Endothelial cell of umbilical vein (primary cell): ENCODE data around the gene ADGRB2. TPM values are rescaled to one million over a fixed set of nuclear protein-coding genes. Genes with fewer than 3 reads are reported as not detected.

Source experiments
- BruUV-seq: library from RNA; stranded (reverse); fragments of 400-500 nt; replicated peaks from 2 replicates; lab custom pipeline; 2021; lab: Mats Ljungman, UMichigan
- CTCF ChIA-PET: fragments of 300-600, 350-600 bp; sonication (Branson Sonifier 250); formaldehyde crosslinking; loops from one replicate; lab custom pipeline; 2021; ENCODE audit warnings: antibody characterized with exemption, inconsistent platforms; lab: Charles Lee
- POLR2A ChIA-PET: fragments of 300-600, 350-600 bp; sonication (Branson Sonifier 250); formaldehyde crosslinking; loops from one replicate; lab custom pipeline; 2021; ENCODE audit warnings: antibody characterized with exemption, inconsistent platforms; lab: Charles Lee
- DNase-seq: peaks from one replicate; pipeline ENCODE4 v3.0.0-alpha.2; 2011; ENCODE audit warnings: low read depth, low spot score
- FAIRE-seq: peaks from 2 replicates; lab custom pipeline; 2011; peaks lifted over from hg19 to GRCh38; lab: Jason Lieb, UNC
- H2AFZ ChIP-seq: 2 replicates; pipeline ENCODE4 v1.6.0; 2012; ENCODE audit warnings: low read depth, low read length, control low read depth, inconsistent platforms
- H3K27ac ChIP-seq: 2 replicates; pipeline ENCODE4 v1.5.1; 2011; ENCODE audit warnings: low read depth, mild to moderate bottlenecking, control low read depth, low read length, moderate library complexity; ENCODE audit not compliant: insufficient read depth
- H3K27me3 ChIP-seq, 2 experiments: 2 replicates each; pipeline versions ENCODE4 v1.6.0 to v1.6.1; 2011; ENCODE audit warnings: low read length in 2 of 2, mixed read lengths in 1 of 2; ENCODE audit not compliant: control insufficient read depth in 2 of 2, insufficient read depth in 2 of 2
- H3K36me3 ChIP-seq, 2 experiments: 2 replicates in 1 of 2; 3 replicates in 1 of 2; pipeline ENCODE4 v1.5.1; 2011; ENCODE audit warnings: low read length in 2 of 2, mild to moderate bottlenecking in 1 of 2, moderate library complexity in 1 of 2; ENCODE audit not compliant: control insufficient read depth in 2 of 2, insufficient read depth in 2 of 2; ENCODE audit errors: extremely low read depth in 1 of 2
- H3K4me1 ChIP-seq: 3 replicates; pipeline ENCODE4 v1.5.1; 2011; ENCODE audit warnings: mild to moderate bottlenecking, low read length; ENCODE audit not compliant: control insufficient read depth, insufficient read depth; ENCODE audit errors: extremely low read depth
- H3K4me2 ChIP-seq: 2 replicates; pipeline ENCODE4 v1.6.1; 2011; ENCODE audit warnings: low read length, control low read depth, mixed read lengths; ENCODE audit not compliant: insufficient read depth
- H3K4me3 ChIP-seq, 3 experiments: fragments of 200-600 bp in 1 of 3; sonication (generic), shearing (Covaris generic) in 1 of 3; replicated peaks in 1 of 3; 2 replicates each; pipeline ENCODE4 v1.5.1; 2011 to 2016; ENCODE audit warnings: control low read depth in 3 of 3, low read length in 3 of 3, mild to moderate bottlenecking in 2 of 3, inconsistent platforms in 1 of 3, low read depth in 1 of 3, moderate library complexity in 1 of 3; ENCODE audit not compliant: insufficient read depth in 1 of 3
- H3K79me2 ChIP-seq: 2 replicates; pipeline ENCODE4 v1.6.0; 2012; ENCODE audit warnings: low read length, inconsistent platforms; ENCODE audit not compliant: control insufficient read depth, insufficient read depth
- H3K9ac ChIP-seq: replicated peaks from 2 replicates; pipeline ENCODE3; 2011; ENCODE audit warnings: low read length, control low read depth; ENCODE audit not compliant: insufficient read depth; ENCODE audit errors: extremely low read depth
- H3K9me1 ChIP-seq: replicated peaks from 3 replicates; pipeline ENCODE4 v1.6.0; 2011; ENCODE audit warnings: mild to moderate bottlenecking, low read length; ENCODE audit not compliant: control insufficient read depth, insufficient read depth; ENCODE audit errors: extremely low read depth
- H3K9me3 ChIP-seq: replicated peaks from 2 replicates; pipeline ENCODE4 v1.5.1; 2012; ENCODE audit warnings: low read length, inconsistent platforms; ENCODE audit not compliant: control insufficient read depth, insufficient read depth
- H4K20me1 ChIP-seq: replicated peaks from 2 replicates; pipeline ENCODE3; 2011; ENCODE audit warnings: mild to moderate bottlenecking, low read length; ENCODE audit not compliant: control insufficient read depth, insufficient read depth; ENCODE audit errors: extremely low read depth
- EZH2 ChIP-seq: IDR thresholded peaks from 2 replicates; pipeline ENCODE4 v1.6.1; 2012; ENCODE audit warnings: borderline replicate concordance, low read depth, mild to moderate bottlenecking, moderate library complexity, low read length, inconsistent platforms; ENCODE audit not compliant: severe bottlenecking
- JUN ChIP-seq: IDR thresholded peaks from 2 replicates; pipeline ENCODE4 v1.6.1; 2011; ENCODE audit warnings: borderline replicate concordance, low read depth; ENCODE audit not compliant: insufficient read length, insufficient read depth
- MYC ChIP-seq: IDR thresholded peaks from one replicate; pipeline ENCODE4 v1.6.1; 2011; ENCODE audit warnings: mild to moderate bottlenecking, low read depth, low read length
- dilution Hi-C: fragments of 300-500 bp; cut with MboI; formaldehyde crosslinking; loops from one replicate; pipeline ENCODE4 v1.15.0; 2019; ENCODE audit warnings: low sequenced_read_pairs; ENCODE audit not compliant: extremely low pct_ligation_motif_present
- intact Hi-C: fragments of 100-400 bp; cut with micrococcal nuclease; formaldehyde crosslinking; loops from one replicate; pipeline ENCODE4 v1.10.0; 2022
- polyA plus RNA-seq, 4 experiments: library from polyadenylated mRNA; depleted of rRNA in 3 of 4; stranded (reverse) in 3 of 4; unstranded in 1 of 4; fragments of >200 nt; gene quantifications; 2 replicates each; pipeline versions ENCODE4 v1.2.1 to v1.2.3, GENCODE V29; 2011 to 2012; ENCODE audit warnings: missing spikeins in 1 of 4
- total RNA-seq: library from RNA; stranded (reverse); gene quantifications from 2 replicates; pipeline ENCODE4 v1.2.3, GENCODE V29; 2021

ADGRB2 gene
- total and polyA plus RNA-seq, 2 donors (not counting 3 experiments of a cell fraction or from before 2014, with no cell fraction given), result 1.3 to 1.5 TPM

DNA sequence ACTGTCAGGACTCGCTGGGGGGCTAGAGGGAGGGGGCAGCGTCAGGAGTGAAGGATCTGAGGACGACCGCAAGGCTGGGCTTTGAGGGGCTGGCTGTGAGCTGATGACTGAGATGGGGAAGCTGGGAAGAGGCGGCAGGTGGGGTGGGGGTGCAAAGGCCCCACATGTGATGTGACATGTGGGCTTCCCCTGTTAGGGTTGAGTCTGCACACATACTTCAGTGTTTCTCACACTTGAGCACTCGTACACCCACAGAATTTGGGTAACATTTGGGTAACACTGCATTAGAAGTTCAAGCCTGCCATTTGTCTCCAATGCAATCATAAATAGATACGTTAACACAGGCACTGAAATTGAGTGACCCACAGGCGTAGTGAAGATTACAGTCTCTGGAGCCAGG lies 76.5 kb downstream of the ADGRB2 start:
- ChIA-PET CTCF (no interaction called here), POLR2A (no interaction called here)
- Histone ChIP-seq H4K20me1 (no peaks in the 10 kb centered on the region), H3K4me1 (peaks cover 13% of the 10 kb centered on the region), H3K27ac (no peak overlapping the region), H3K9me1 (no peaks in the 10 kb centered on the region), H3K36me3 (no peaks in the 10 kb centered on the region), H2AFZ (no peak overlapping the region), H3K9me3 (no peaks in the 10 kb centered on the region), H3K4me3 (no peak overlapping the region), H3K4me2 (no peak overlapping the region), H3K9ac (no peak overlapping the region), H3K27me3 (no peaks in the 10 kb centered on the region), H3K79me2 (no peaks in the 10 kb centered on the region)
- dilution Hi-C loops (no loop called here), intact Hi-C loops (loop anchor here (2.0 kb wide), 1 partner anchor 17 kb away; no protein-coding TSS in a partner anchor)
- TF ChIP-seq EZH2, result no peak
- no TSS peak for BruUV-seq
- no peak for DNase-seq
- no peak for FAIRE-seq

DNA sequence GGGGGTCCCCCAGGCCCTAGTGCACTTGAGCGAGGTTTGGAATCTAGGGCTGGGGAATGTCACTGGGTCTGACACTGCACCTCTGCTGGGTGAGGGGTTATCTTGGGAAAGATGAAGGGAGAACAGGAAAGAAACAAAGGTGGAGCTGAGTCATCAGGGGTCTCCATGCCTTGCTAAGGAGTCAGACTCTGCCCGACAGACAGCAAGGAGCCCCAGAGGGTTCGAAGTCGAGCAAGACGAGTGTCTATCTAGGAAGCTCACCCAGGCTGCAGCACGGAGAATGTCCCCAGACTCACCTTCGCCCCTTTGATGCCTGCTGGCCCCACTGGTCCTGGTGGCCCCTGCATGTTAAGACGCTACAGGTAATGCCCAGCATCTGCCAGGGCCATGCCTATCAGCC lies 78.3 kb downstream of the ADGRB2 start:
- Histone ChIP-seq H2AFZ (no peak overlapping the region), H3K4me1 (peaks cover 23% of the 10 kb centered on the region), H3K79me2 (no peaks in the 10 kb centered on the region), H4K20me1 (no peaks in the 10 kb centered on the region), H3K36me3 (no peaks in the 10 kb centered on the region), H3K4me3 (no peak overlapping the region), H3K27me3 (no peaks in the 10 kb centered on the region), H3K4me2 (no peak overlapping the region), H3K27ac (no peak overlapping the region), H3K9ac (no peak overlapping the region), H3K9me1 (no peaks in the 10 kb centered on the region), H3K9me3 (no peaks in the 10 kb centered on the region)
- dilution Hi-C loops, result no loop called here
- no TSS peak for BruUV-seq
- FAIRE-seq (no peak), DNase-seq (no peak)
- ChIA-PET CTCF (interaction anchor here (1.2 to 1.8 kb wide), 4 partner anchors 14 to 30 kb away, joined by 3 to 5 read pairs (median 4); no protein-coding TSS in a partner anchor), POLR2A (no interaction called here)
- no peak for TF ChIP-seq JUN
- TF ChIP-seq MYC, result no peak
- intact Hi-C loops, result loop anchor here (2.0 kb wide), 1 partner anchor 15 kb away; no protein-coding TSS in a partner anchor
